HEK293T (cell line): ENCODE measurements around the gene THAP4.

Experiments used
- ARNT ChIP-seq: fragments of 450-650 bp; IDR thresholded peaks from 2 replicates; pipeline ENCODE4 v1.6.1; 2017; ENCODE audit warnings: mild to moderate bottlenecking
- BHLHE40 ChIP-seq: fragments of 450-650 bp; IDR thresholded peaks from 2 replicates; pipeline ENCODE4 v1.6.1; 2016; ENCODE audit warnings: mild to moderate bottlenecking, moderate library complexity, borderline replicate concordance
- ELF4 ChIP-seq: fragments of 450-650 bp; IDR thresholded peaks from 2 replicates; pipeline ENCODE4 v1.6.1; 2017; ENCODE audit warnings: antibody characterized with exemption
- FOXA1 ChIP-seq: fragments of 450-650 bp; IDR thresholded peaks from 2 replicates; pipeline ENCODE4 v1.6.1; 2016; ENCODE audit warnings: mild to moderate bottlenecking
- FOXK2 ChIP-seq: fragments of 450-650 bp; IDR thresholded peaks from 2 replicates; pipeline ENCODE4 v1.6.1; 2016; ENCODE audit warnings: mild to moderate bottlenecking
- FOXM1 ChIP-seq: fragments of 450-650 bp; IDR thresholded peaks from 2 replicates; pipeline ENCODE4 v1.6.1; 2017; ENCODE audit warnings: mild to moderate bottlenecking, borderline replicate concordance
- L3MBTL2 ChIP-seq: fragments of 450-650 bp; conservative IDR thresholded peaks from 2 replicates; pipeline ENCODE4 v1.6.1; 2016; ENCODE audit warnings: mild to moderate bottlenecking
- LEF1 ChIP-seq: fragments of 450-650 bp; IDR thresholded peaks from 2 replicates; pipeline ENCODE4 v1.6.1; 2017; ENCODE audit warnings: mild to moderate bottlenecking, borderline replicate concordance
- NFRKB ChIP-seq: fragments of 450-650 bp; IDR thresholded peaks from 2 replicates; pipeline ENCODE4 v1.6.1; 2016; ENCODE audit warnings: mild to moderate bottlenecking, moderate library complexity
- PKNOX1 ChIP-seq: fragments of 450-650 bp; IDR thresholded peaks from 2 replicates; pipeline ENCODE4 v1.6.1; 2016
- SP1 ChIP-seq: fragments of 450-650 bp; IDR thresholded peaks from 2 replicates; pipeline ENCODE4 v1.6.1; 2017
- TARDBP ChIP-seq: fragments of 450-650 bp; IDR thresholded peaks from 2 replicates; pipeline ENCODE4 v1.6.1; 2016
- ZNF384 ChIP-seq: fragments of 450-650 bp; IDR thresholded peaks from 2 replicates; pipeline ENCODE4 v1.6.1; 2016

DNA sequence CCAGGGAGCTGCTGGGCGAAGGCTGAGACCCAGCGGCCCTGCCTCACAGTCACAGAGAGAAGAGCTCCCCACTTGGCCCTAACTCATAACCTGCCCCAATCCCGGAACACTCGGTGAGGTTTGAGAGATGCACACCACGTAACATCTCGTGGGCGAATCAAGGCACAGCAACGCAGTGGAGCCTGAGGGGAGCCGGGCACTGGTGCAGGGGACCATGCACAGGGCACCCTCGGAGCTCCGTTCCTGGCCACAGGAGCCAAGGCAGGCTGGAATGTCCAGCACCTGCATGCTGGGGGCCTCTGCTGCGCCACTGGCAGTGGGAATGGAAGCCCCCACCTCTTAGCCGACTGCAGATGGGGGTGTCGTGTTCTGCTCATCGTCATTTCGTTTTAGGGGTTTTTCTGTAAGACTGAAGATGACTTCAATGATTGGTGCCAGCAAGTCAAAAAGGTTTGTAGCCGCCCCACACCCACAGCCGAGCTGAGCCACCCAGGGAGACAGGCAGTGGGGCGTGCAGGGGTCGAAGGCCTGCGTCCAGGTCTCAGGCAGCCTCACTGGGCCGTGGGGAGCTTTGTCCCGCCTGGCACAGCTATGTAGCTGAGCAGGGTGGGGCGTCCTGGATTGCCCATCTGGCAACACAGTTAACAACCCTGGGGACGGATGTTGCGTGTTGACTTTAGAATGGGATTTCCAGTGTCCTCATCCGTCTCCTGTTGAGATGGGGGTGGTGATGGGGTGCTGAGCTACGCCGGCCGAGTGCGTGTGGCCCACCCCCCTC, 33.6 kb upstream of the THAP4 start:
- TF ChIP-seq FOXM1 (no peak), ZNF384 (no peak), L3MBTL2 (no peak), SP1 (no peak), ELF4 (no peak), PKNOX1 (no peak), FOXK2 (no peak), LEF1 (no peak), FOXA1 (no peak), NFRKB (no peak), ARNT (no peak), TARDBP (no peak), BHLHE40 (no peak)
